DND-41 (cell line): ENCODE results near the gene IVD.

Experiments used
- CTCF ChIP-seq: IDR thresholded peaks from 2 replicates; pipeline ENCODE4 v1.5.1; 2012; ENCODE audit warnings: borderline replicate concordance, low read length, moderate library complexity, mild to moderate bottlenecking; ENCODE audit not compliant: poor library complexity, severe bottlenecking; ENCODE audit errors: extremely low read depth
- EZH2 ChIP-seq: IDR thresholded peaks from 3 replicates; pipeline ENCODE4 v1.6.1; 2012; ENCODE audit warnings: borderline replicate concordance, low read depth, mild to moderate bottlenecking, moderate library complexity, low read length, inconsistent platforms; ENCODE audit not compliant: severe bottlenecking

- no peak for TF ChIP-seq CTCF
- no peak for TF ChIP-seq EZH2
These were observed 19.0 kb downstream of the IVD start for GRCh38 chr15:40424483-40425115.
